Kidney epithelial cell (primary cell): ENCODE measurements around the gene GPR158. TPM values are rescaled to one million over a fixed set of nuclear protein-coding genes. Genes with fewer than 3 reads are reported as not detected.

Experiments used
- DNase-seq: peaks from one replicate; pipeline ENCODE4 v3.0.0-alpha.2; 2010; ENCODE audit warnings: low read depth
- H3K27me3 ChIP-seq: 2 replicates; pipeline ENCODE4 v1.6.0; 2011; ENCODE audit warnings: low read length; ENCODE audit not compliant: control insufficient read depth, insufficient read depth
- H3K36me3 ChIP-seq: 2 replicates; pipeline ENCODE4 v1.5.1; 2011; ENCODE audit warnings: low read length; ENCODE audit not compliant: control insufficient read depth, insufficient read depth
- H3K4me3 ChIP-seq: 2 replicates; pipeline ENCODE4 v1.5.1; 2011; ENCODE audit warnings: low read depth, mild to moderate bottlenecking, control low read depth, low read length
- total RNA-seq: library from RNA; depleted of rRNA; stranded (reverse); fragments of >200 nt; gene quantifications from 2 replicates; pipeline ENCODE4 v1.2.3, GENCODE V29; 2015
- TF ChIP-seq, protein P1 (sequence below): IDR thresholded peaks from 2 replicates; pipeline ENCODE4 v1.5.1; 2011; ENCODE audit warnings: mild to moderate bottlenecking, moderate library complexity, low read length, control low read depth, inconsistent platforms; ENCODE audit not compliant: insufficient read depth, poor library complexity, severe bottlenecking

GPR158 gene
- total RNA-seq, 1 donor from 2014 or later: not detected

DNA sequence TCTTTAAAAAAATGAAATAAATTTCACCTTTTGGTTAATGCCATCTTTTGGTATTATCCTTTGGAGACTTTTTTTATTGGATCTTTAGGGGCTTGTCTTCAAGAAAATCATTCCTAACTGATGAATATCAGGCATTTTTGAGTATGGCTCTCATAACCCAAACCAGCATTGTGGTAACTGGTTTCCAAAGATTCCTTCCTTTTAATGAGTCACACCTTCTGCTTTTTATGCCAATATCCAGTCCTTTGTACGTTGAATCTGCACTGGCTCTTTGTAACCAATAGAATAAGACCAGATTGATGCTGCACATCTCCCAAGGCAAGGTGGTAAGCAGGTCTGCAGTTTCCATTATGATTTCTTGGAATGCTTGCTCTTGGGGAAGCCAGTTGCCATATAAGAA, 89.1 kb downstream of the GPR158 start:
- TF ChIP-seq, protein P1, sequence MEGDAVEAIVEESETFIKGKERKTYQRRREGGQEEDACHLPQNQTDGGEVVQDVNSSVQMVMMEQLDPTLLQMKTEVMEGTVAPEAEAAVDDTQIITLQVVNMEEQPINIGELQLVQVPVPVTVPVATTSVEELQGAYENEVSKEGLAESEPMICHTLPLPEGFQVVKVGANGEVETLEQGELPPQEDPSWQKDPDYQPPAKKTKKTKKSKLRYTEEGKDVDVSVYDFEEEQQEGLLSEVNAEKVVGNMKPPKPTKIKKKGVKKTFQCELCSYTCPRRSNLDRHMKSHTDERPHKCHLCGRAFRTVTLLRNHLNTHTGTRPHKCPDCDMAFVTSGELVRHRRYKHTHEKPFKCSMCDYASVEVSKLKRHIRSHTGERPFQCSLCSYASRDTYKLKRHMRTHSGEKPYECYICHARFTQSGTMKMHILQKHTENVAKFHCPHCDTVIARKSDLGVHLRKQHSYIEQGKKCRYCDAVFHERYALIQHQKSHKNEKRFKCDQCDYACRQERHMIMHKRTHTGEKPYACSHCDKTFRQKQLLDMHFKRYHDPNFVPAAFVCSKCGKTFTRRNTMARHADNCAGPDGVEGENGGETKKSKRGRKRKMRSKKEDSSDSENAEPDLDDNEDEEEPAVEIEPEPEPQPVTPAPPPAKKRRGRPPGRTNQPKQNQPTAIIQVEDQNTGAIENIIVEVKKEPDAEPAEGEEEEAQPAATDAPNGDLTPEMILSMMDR: no peak
- no peak overlapping the region for H3K4me3 ChIP-seq
- H3K36me3 ChIP-seq: no peaks in the 10 kb centered on the region
- H3K27me3 ChIP-seq: no peaks in the 10 kb centered on the region
- DNase-seq: no peak

DNA sequence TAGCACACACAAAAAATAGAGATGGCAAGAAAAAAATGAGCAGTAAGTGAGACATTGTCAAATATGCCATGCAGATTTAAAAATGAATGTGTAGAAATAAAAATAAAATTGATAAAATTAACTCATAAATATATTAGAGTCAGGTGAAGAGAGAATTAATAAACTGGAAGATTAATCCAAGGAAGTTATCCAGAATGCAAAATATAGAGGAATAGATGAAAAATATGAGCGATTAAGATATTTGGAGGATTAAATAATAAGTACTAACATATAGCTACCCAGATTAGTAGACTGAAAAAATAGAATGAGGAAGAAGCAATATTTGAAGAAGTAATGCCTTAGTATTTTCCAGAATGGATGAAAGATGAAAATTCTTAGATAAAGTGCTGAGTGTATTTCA, 103.4 kb downstream of the GPR158 start:
- Histone ChIP-seq H3K27me3 (no peaks in the 10 kb centered on the region), H3K4me3 (no peak overlapping the region)
- no peak for DNase-seq

DNA sequence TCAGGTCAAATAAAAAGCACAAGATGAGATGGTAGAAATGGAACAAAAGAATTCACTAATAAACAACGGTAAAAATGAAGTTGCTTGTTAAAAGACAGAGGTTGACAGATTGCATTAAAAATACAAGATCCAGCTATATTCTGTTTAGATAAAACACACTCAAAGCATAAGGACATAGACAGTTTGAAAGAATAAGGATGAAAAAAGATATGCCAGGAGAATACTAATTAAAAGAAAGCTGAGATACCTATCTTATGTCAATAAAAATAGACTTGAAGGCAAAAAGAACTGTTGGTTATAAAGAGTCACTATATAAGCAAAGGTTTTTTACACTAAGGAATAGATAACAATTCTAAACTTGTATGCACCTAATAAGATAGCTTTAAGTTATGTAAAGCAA, 105.3 kb downstream of the GPR158 start:
- no peak for DNase-seq
- Histone ChIP-seq H3K27me3 (no peaks in the 10 kb centered on the region), H3K4me3 (no peak overlapping the region), H3K36me3 (no peaks in the 10 kb centered on the region)
- TF ChIP-seq, protein P1: no peak

More for the DNA sequence above, 103.4 kb downstream of the GPR158 start:
- TF ChIP-seq, protein P1: no peak
- no peaks in the 10 kb centered on the region for H3K36me3 ChIP-seq

DNA sequence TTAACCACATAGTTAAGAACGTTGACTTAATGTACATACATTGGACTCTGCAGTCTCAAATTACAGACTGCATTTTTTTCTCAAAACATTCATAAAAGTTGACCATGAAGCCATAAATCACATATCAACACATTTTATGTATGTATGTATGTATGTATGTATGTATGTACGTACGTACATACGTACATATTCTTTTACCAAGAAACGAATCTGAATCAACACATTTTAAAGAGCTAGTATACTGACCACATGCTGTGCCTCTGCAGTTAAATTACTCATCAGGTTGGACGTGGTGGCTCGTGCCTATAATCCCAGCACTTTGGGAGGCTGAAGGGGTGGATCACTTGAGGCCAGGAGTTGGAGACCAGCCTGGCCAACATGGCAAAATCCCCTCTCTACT, 105.8 kb downstream of the GPR158 start:
- Histone ChIP-seq H3K27me3 (no peaks in the 10 kb centered on the region), H3K36me3 (no peaks in the 10 kb centered on the region), H3K4me3 (no peak overlapping the region)
- TF ChIP-seq, protein P1: no peak
- no peak for DNase-seq

DNA sequence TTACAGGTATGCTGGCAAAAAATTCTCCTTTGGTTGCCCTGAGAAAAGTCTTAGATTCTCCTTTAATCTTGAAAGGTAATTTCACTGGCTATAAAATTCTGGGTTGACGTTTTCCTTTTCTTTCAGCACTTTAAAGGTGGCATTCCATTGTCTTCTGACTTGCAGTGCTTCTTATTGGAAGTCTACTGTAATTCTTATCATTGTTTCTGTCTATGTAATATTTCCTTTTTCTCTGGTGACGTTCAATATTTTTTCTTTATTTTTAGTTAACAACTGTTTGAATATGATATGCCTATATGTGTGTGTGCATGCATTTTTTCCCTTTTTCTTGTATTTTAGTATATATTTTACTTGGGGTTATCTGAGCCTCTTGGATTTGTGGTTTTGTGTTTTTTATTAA, 111.0 kb downstream of the GPR158 start:
- H3K27me3 ChIP-seq: no peaks in the 10 kb centered on the region
- DNase-seq: no peak
- H3K4me3 ChIP-seq: no peak overlapping the region
- TF ChIP-seq, protein P1: no peak
- H3K36me3 ChIP-seq: no peaks in the 10 kb centered on the region

DNA sequence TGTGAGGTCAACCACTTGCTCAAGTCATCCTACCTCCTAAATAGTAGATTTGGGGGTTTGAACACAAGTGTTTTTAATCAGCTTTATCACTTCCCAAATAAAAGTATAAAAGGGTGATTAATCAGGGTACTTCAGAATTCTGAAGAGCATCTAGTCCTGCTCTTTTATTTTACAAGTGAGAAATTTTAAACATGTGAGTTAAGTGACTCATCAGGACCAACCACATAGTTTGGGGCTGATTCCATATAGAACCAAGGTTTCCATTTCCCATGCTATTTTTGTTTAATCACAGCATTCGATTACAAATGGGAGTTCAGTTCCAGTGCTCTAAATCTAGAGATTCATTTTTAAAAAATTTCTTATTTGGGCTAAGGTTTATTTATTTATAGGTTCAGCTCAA, 113.4 kb downstream of the GPR158 start:
- DNase-seq: no peak
- no peaks in the 10 kb centered on the region for H3K27me3 ChIP-seq
- H3K36me3 ChIP-seq: no peaks in the 10 kb centered on the region
- TF ChIP-seq, protein P1: no peak
- H3K4me3 ChIP-seq: no peak overlapping the region
